NCI-H2081 treated with DMSO at 0.1 percent for 48 hours (cell line): ENCODE measurements around the gene NDRG3.
"Not testable (repeated sequence)": the region's sequence is repeated elsewhere in the genome, so short reads cannot be mapped to it uniquely, and the experiment has no call there.

Experiments used
- DNase-seq: peaks from one replicate; lab custom pipeline; 2025; lab: John Stamatoyannopoulos, UW

Gene NDRG3

GRCh38 chr20:36644032-36644705 lies 101.7 kb downstream of the NDRG3 start:
- DNase-seq = no peak

DNA sequence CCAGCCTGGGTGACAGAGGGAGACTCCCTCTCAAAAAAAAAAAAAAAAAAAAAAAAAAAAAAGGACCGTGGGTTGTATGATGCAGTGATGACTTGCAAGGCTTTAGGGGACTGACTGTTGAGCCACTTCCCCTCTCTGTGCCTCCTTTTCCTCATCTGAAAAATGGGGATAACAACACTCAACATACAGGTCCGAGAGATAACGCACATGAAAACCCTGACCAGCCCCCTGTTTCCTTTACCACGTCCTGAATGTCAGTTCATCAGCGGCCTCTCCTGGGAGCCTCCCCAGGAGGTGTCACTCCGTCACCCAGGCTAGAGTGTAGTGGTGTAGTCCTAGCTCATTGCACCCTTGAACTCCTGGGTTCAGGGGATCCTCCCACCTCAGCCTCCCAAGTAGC lies 103.8 kb downstream of the NDRG3 start:
- DNase-seq = no peak

- DNase-seq = no peak
Measured at GRCh38 chr20:36641506-36641843, 104.4 kb downstream of the NDRG3 start.

DNA sequence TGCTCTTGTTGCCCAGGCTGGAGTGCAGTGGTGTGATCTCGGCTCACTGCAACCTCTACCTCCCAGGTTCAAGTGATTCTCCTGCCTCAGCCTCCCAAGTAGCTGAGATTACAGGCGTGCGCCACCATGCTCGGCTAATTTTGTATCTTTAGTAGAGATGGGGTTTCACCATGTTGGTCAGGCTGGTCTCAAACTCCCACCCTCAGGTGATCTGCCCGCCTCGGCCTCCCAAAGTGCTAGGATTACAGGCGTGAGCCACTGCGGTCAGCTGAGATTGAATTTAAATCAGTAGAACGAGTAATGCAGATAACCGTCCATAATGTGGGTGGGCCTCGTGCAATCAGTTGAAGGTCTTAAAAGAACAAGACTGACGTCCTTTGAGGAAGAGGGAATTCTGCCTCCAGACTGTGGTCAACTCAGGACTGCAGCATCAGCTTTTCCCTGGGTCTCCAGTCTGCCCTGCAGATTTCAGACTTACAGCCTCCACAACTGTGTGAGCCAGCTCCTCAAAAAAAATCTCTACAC lies 107.0 kb downstream of the NDRG3 start:
- not testable (repeated sequence) for DNase-seq

DNA sequence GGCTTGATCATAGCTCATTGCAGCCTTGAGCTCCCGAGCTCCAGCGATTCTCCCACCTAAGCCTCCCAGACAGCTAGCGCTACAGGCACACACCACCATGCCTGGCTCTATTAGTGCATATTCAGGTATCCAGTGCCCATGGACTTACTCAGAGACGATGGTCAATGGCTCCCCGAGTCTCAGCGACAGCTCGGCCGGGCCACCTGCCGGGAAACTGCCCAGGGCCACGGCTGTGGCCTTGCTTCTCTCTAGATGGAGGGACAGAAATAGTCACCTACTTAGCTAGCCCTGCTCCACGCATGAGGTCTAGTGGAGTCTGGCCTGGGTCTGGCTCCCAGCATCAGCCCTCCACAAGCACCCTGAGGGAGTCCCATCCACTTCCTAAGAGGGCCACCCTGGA lies 111.5 kb downstream of the NDRG3 start:
- DNase-seq = no peak

GRCh38 chr20:36633285-36633772 lies 112.6 kb downstream of the NDRG3 start:
- DNase-seq = no peak

GRCh38 chr20:36632487-36633284 lies 113.2 kb downstream of the NDRG3 start:
- no peak for DNase-seq

- no peak for DNase-seq
Measured at GRCh38 chr20:36632147-36632486, 113.8 kb downstream of the NDRG3 start.

- DNase-seq = no peak
Measured at GRCh38 chr20:36631646-36632045, 114.2 kb downstream of the NDRG3 start.

- DNase-seq = no peak
Measured at GRCh38 chr20:36629719-36630681, 115.9 kb downstream of the NDRG3 start.

DNA sequence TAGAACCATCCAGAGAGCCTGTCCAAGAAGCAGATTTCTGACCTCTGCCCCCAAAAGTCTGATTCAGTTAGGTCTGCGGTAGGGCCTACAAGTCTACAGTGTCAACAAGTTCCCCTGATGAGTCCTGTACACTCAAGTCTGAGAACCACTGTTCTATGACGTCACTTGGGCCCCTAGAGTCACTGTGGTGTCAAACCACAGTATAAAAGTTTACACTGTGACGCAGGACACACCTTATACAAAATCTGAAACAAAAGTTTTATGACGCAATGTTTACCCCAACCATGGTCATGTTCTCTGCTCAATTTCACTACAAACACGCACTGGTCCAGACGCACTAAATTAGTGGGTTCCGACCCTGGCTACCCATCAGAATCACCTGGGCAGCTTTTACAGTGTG lies 117.8 kb downstream of the NDRG3 start:
- DNase-seq = no peak

- DNase-seq = no peak
Measured at GRCh38 chr20:36624944-36625324, 121.0 kb downstream of the NDRG3 start.

DNA sequence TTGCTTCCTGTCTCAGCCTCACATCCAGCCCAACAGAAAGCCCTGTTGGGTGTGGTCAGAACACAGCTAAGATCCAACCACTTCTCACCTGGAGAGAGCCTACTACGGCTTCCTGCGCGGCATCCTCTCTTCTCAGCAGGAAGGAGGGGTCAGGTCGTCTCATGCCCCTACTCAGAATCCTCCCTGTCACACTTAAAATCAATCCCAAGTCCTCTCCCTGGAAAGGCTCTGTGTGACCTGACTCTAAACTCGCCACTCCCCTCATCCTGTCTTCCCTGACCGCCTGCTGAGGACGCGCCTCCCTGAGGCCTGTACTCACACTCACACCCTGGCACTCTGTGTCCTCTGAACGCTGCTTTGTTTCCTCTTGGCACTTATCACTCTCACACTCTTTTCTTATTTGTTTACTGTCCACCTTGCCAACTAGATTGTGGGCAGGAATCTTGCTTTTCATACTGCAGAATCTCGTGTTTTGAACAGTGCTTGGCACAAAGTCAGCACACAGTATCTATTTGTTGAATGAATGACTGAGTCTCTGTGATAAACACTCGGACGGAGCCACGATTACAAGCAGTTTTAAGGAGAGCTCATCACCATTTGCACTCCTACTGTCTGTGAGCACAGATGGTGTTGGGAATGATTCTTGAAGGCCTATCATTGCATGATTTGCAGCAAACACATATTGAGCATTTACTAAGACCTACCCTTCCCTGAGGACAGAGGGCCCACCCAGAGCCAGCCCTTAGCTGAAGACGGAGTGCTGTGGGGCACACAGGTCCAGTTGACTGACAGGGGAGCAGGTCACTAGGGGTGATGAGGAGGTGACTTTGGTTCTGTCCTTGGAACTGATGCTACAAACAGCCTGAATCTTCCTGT lies 121.6 kb downstream of the NDRG3 start:
- DNase-seq = no peak

DNA sequence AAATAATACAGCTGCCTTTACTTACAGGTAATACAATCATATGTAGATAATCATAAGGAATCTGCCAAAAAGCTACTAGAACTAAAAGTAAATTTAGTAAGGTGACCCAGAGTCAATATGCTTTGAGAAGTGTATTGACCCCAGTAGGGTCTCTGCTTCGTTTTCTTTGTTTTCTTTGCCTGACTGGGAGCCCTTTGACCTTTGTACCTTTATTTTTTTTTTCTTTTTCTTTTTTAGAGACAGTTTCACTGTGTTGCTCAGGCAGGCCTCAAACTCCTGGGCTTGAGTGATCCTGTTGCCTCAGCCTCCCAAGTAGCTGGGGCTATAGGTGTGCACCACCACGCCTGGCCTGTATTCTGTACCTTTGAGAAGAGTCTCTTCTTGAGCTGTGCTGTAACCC lies 122.4 kb downstream of the NDRG3 start:
- DNase-seq = no peak

DNA sequence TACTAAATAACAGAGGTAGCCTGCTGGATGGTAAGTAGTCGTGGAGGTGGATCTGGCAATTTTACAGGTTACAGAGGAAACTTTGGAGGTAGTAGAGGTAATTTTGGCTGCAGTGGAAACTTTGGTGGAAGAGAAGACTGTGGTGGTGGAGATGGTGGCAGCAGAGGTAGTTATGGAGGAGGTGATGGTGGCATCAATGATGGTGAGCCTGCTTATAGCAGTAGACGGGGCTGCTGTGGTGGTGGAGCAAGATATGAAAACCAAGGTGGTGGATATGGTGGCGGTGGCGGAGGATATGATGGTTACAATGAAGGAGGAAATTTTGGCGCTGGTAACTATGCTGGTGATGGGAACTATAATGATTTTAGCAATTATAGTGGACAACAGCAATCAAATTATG lies 125.0 kb downstream of the NDRG3 start:
- DNase-seq = no peak

- no peak for DNase-seq
Measured at GRCh38 chr20:36614781-36615557, 130.9 kb downstream of the NDRG3 start.

- peak; percentile 51 for DNase-seq
Measured at GRCh38 chr20:36613974-36614373, 131.9 kb downstream of the NDRG3 start.

DNA sequence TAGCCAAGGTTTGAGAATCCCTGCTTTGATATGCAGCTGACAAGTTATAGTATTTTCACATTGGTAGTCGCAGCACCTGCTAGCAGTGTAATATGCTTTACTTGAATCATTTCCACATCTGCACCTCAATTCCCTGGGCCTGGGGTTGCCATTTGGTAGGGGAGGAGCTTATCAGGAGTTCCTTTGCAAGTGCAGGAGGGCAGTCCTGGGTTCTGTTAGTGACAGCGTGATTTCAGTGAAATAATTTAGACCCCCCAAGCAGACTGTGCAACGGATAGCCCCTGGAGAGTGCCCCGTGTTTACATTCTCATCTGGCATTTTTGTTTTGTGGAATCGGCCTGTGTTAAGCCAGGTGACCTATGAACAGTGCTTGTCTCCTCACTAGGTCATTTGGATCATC lies 134.3 kb downstream of the NDRG3 start:
- no peak for DNase-seq

GRCh38 chr20:36608388-36608728 lies 137.5 kb downstream of the NDRG3 start:
- DNase-seq = not testable (repeated sequence)

DNA sequence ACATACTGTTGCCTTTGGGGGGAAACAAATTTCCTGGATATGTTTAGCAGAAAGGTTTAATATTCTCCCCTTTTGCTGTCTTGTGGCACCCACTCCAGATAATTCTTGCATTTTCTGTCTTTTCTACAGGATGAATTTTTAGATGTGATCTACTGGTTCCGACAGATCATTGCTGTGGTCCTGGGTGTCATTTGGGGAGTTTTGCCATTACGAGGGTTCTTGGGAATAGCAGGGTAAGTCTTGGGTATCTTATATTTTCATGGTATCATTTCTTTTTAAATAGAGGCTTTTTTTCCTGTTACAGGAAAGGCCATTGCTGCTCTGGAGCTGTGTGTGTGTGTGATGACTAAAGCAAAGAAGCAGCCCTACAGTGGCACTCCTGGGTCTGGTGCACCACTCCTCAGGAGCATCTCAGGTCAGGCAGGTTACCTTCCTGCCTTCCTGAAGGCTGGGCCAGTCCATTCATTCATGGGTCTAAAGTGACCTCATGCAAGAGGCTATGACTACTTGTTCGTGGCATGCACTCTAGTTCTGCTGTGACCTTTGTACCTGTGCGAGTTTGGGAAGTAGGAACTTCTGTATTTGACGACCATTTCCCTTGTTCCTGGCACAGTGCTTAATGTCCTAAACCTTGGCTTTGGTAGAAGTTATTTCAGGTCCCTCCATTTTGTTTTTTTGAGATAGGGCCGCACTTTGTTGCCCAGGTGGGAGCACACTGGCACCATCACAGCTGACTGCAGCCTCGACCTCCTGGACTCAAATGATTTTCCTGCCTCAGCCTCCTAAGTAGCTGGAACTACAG lies 138.1 kb downstream of the NDRG3 start:
- DNase-seq = no peak
